Neuronal stem cell (in vitro differentiated cells): ENCODE data around the gene MAU2.
A peak's percentile ranks its signal among the peaks of the same experiment; 100 is the strongest.

ENCODE experiments used
- DNase-seq: peaks from one replicate; pipeline ENCODE4 v3.0.0-alpha.2; 2013; ENCODE audit warnings: low spot score
- H2AFZ ChIP-seq: one replicate; pipeline ENCODE4 v1.6.1; 2013; ENCODE audit warnings: mild to moderate bottlenecking, low read length, inconsistent platforms
- H2AK5ac ChIP-seq: 2 replicates; pipeline ENCODE4 v1.6.1; 2013; ENCODE audit warnings: low read depth, mild to moderate bottlenecking, inconsistent platforms, low read length, moderate library complexity, mixed read lengths
- H2BK120ac ChIP-seq: 2 replicates; pipeline ENCODE4 v1.6.1; 2013; ENCODE audit warnings: low read depth, mild to moderate bottlenecking, inconsistent platforms, low read length, moderate library complexity, mixed read lengths
- H2BK12ac ChIP-seq: one replicate; pipeline ENCODE4 v1.6.1; 2013; ENCODE audit warnings: low read length, inconsistent platforms
- H2BK15ac ChIP-seq: 2 replicates; pipeline ENCODE4 v1.6.1; 2013; ENCODE audit warnings: mild to moderate bottlenecking, low read length, inconsistent platforms, mixed read lengths
- H2BK5ac ChIP-seq: one replicate; pipeline ENCODE4 v1.6.1; 2013; ENCODE audit warnings: inconsistent platforms, mild to moderate bottlenecking, low read length, moderate library complexity
- H3K14ac ChIP-seq: one replicate; pipeline ENCODE4 v1.6.1; 2013; ENCODE audit warnings: low read length, inconsistent platforms
- H3K18ac ChIP-seq: 2 replicates; pipeline ENCODE4 v1.6.1; 2013; ENCODE audit warnings: low read length, inconsistent platforms
- H3K23ac ChIP-seq: 2 replicates; pipeline ENCODE4 v1.6.1; 2013; ENCODE audit warnings: low read depth, mild to moderate bottlenecking, mixed read lengths, low read length, inconsistent platforms; ENCODE audit not compliant: poor library complexity
- H3K27ac ChIP-seq: replicated peaks from 3 replicates; pipeline ENCODE4 v1.5.1; 2013; ENCODE audit warnings: low read length, inconsistent platforms
- H3K27me3 ChIP-seq, 3 experiments: 2 replicates each; pipeline ENCODE4 v1.6.1; 2013; ENCODE audit warnings: low read length in 3 of 3, mild to moderate bottlenecking in 2 of 3, inconsistent platforms in 1 of 3, low read depth in 1 of 3, mixed read lengths in 1 of 3, moderate library complexity in 1 of 3; ENCODE audit not compliant: control insufficient read depth in 3 of 3, insufficient read depth in 3 of 3
- H3K36me3 ChIP-seq, 2 donors: replicated peaks in 1 of 2; 2 replicates each; pipeline ENCODE4 v1.6.1; 2013; ENCODE audit warnings: low read length in 2 of 2; ENCODE audit not compliant: control insufficient read depth in 2 of 2, insufficient read depth in 2 of 2
- H3K4ac ChIP-seq: 2 replicates; pipeline ENCODE4 v1.6.1; 2013; ENCODE audit warnings: inconsistent platforms, mild to moderate bottlenecking, low read length, moderate library complexity
- H3K4me1 ChIP-seq, 2 donors: 1 replicate in 1 of 2; 2 replicates in 1 of 2; pipeline ENCODE4 v1.6.1; 2013; ENCODE audit warnings: low read length in 2 of 2, low read depth in 1 of 2; ENCODE audit not compliant: control insufficient read depth in 2 of 2, insufficient read depth in 1 of 2
- H3K4me2 ChIP-seq: one replicate; pipeline ENCODE4 v1.6.1; 2013; ENCODE audit warnings: mild to moderate bottlenecking, low read length, inconsistent platforms; ENCODE audit not compliant: insufficient read depth, poor library complexity, severe bottlenecking
- H3K4me3 ChIP-seq, 2 donors: 2 replicates each; pipeline ENCODE4 v1.5.1; 2013; ENCODE audit warnings: low read length in 2 of 2, mild to moderate bottlenecking in 2 of 2, inconsistent platforms in 1 of 2, moderate library complexity in 1 of 2
- H3K79me1 ChIP-seq: one replicate; pipeline ENCODE4 v1.6.1; 2013; ENCODE audit warnings: low read depth, mild to moderate bottlenecking, inconsistent platforms, low read length, moderate library complexity
- H3K9ac ChIP-seq: one replicate; pipeline ENCODE4 v1.6.1; 2013; ENCODE audit warnings: mild to moderate bottlenecking, low read depth, low read length, inconsistent platforms; ENCODE audit not compliant: poor library complexity
- H3K9me3 ChIP-seq, 2 donors: replicated peaks in 1 of 2; 2 replicates each; pipeline versions ENCODE3 to v1.6.1; 2013; ENCODE audit warnings: low read length in 2 of 2, mild to moderate bottlenecking in 2 of 2, inconsistent platforms in 1 of 2, low read depth in 1 of 2, mixed read lengths in 1 of 2, moderate library complexity in 1 of 2; ENCODE audit not compliant: control insufficient read depth in 2 of 2, insufficient read depth in 1 of 2
- H4K8ac ChIP-seq: one replicate; pipeline ENCODE4 v1.6.1; 2013; ENCODE audit warnings: low read depth, mild to moderate bottlenecking, inconsistent platforms, low read length, moderate library complexity
- H4K91ac ChIP-seq: one replicate; pipeline ENCODE4 v1.6.1; 2013; ENCODE audit warnings: low read length, low read depth, mild to moderate bottlenecking, inconsistent platforms; ENCODE audit not compliant: poor library complexity
- WGBS, 2 donors: extraction: QIAGEN DNeasy Blood & Tissue Kit; methylation state at CpG; one replicate each; pipeline ENCODE4 v1.1.7; 2013; ENCODE audit warnings: missing lambda C conversion rate in 2 of 2, mixed read lengths in 1 of 2; ENCODE audit not compliant: insufficient read length in 2 of 2, insufficient replicate concordance in 1 of 2; ENCODE audit errors: extremely low coverage in 2 of 2; 5-methylcytosine and 5-hydroxymethylcytosine counted together

Gene MAU2

GRCh38 chr19:19327672-19328071, 7.0 kb downstream of the MAU2 start:
- H3K4me3 ChIP-seq: no peak overlapping the region
- H3K9me3 ChIP-seq: no peaks in the 10 kb centered on the region
- H3K79me1 ChIP-seq: peaks cover 17% of the 10 kb centered on the region
- WGBS, 2 donors: no CpG with 5 or more reads among the region's 8 CpGs
- H4K8ac ChIP-seq: no peak overlapping the region
- no peak overlapping the region for H3K23ac ChIP-seq
- H3K9ac ChIP-seq: no peak overlapping the region
- no peak overlapping the region for H3K14ac ChIP-seq
- H2BK5ac ChIP-seq: no peak overlapping the region
- peaks cover 33 to 89% of the 10 kb centered on the region in 2 donors for H3K36me3 ChIP-seq
- no peaks in the 10 kb centered on the region for H3K27me3 ChIP-seq
- no peaks in the 10 kb centered on the region for H3K4me1 ChIP-seq
- H2BK120ac ChIP-seq: no peak overlapping the region
- no peak overlapping the region for H2BK15ac ChIP-seq
- no peak overlapping the region for H3K18ac ChIP-seq
- DNase-seq: no peak
- no peak overlapping the region for H3K4me2 ChIP-seq
- H2AFZ ChIP-seq: no peak overlapping the region
- no peak overlapping the region for H2AK5ac ChIP-seq
- H3K4ac ChIP-seq: no peak overlapping the region
- H4K91ac ChIP-seq: no peak overlapping the region
- H3K27ac ChIP-seq: no peak overlapping the region
- H2BK12ac ChIP-seq: no peak overlapping the region

GRCh38 chr19:19329126-19329525, 8.5 kb downstream of the MAU2 start:
- Histone ChIP-seq H3K36me3 (peaks cover 33 to 91% of the 10 kb centered on the region in 2 donors), H2AFZ (no peak overlapping the region), H2BK15ac (no peak overlapping the region)

GRCh38 chr19:19334063-19334988, 13.7 kb downstream of the MAU2 start:
- H3K27ac ChIP-seq: no peak overlapping the region
- no peak overlapping the region for H2AFZ ChIP-seq
- no CpG with 5 or more reads among the region's 22 CpGs for WGBS, 2 donors
- peaks cover 28% of the 10 kb centered on the region for H3K79me1 ChIP-seq
- H3K36me3 ChIP-seq: peaks cover 43 to 99% of the 10 kb centered on the region in 2 donors
- no peaks in the 10 kb centered on the region for H3K9me3 ChIP-seq
- H2BK120ac ChIP-seq: no peak overlapping the region
- no peak overlapping the region for H2AK5ac ChIP-seq
- no peak overlapping the region for H2BK5ac ChIP-seq
- no peak overlapping the region for H3K4ac ChIP-seq
- no peaks in the 10 kb centered on the region for H3K27me3 ChIP-seq
- no peak overlapping the region for H3K4me3 ChIP-seq
- no peak overlapping the region for H4K91ac ChIP-seq
- H4K8ac ChIP-seq: peak overlapping the region; percentile 58
- no peak overlapping the region for H3K9ac ChIP-seq
- H2BK15ac ChIP-seq: no peak overlapping the region
- H3K18ac ChIP-seq: no peak overlapping the region
- no peak for DNase-seq
- H3K4me2 ChIP-seq: no peak overlapping the region
- H2BK12ac ChIP-seq: no peak overlapping the region
- peak overlapping the region; percentile 87 for H3K14ac ChIP-seq
- H3K23ac ChIP-seq: peak overlapping the region; percentile 55
- H3K4me1 ChIP-seq: no peaks in the 10 kb centered on the region

More at GRCh38 chr19:19329126-19329525, 8.5 kb downstream of the MAU2 start:
- H3K9ac ChIP-seq: no peak overlapping the region
- H4K91ac ChIP-seq: no peak overlapping the region
- no peaks in the 10 kb centered on the region for H3K4me1 ChIP-seq
- H3K4me2 ChIP-seq: no peak overlapping the region
- WGBS, 2 donors: no CpG with 5 or more reads among the region's 6 CpGs
- H3K27me3 ChIP-seq: no peaks in the 10 kb centered on the region
- H3K4ac ChIP-seq: no peak overlapping the region
- no peak overlapping the region for H2BK5ac ChIP-seq
- H4K8ac ChIP-seq: no peak overlapping the region
- no peak for DNase-seq
- no peak overlapping the region for H3K23ac ChIP-seq
- H3K18ac ChIP-seq: no peak overlapping the region
- H2AK5ac ChIP-seq: no peak overlapping the region
- H3K27ac ChIP-seq: no peak overlapping the region
- H3K4me3 ChIP-seq: no peak overlapping the region
- H3K14ac ChIP-seq: no peak overlapping the region
- peaks cover 21% of the 10 kb centered on the region for H3K79me1 ChIP-seq
- no peaks in the 10 kb centered on the region for H3K9me3 ChIP-seq
- no peak overlapping the region for H2BK120ac ChIP-seq
- H2BK12ac ChIP-seq: no peak overlapping the region

GRCh38 chr19:19334989-19335344, 14.3 kb downstream of the MAU2 start:
- Histone ChIP-seq H3K27me3 (no peaks in the 10 kb centered on the region), H3K9me3 (no peaks in the 10 kb centered on the region), H3K23ac (peak overlapping the region; percentile 55), H3K9ac (no peak overlapping the region), H3K14ac (no peak overlapping the region), H2BK5ac (peak overlapping the region; percentile 66), H3K18ac (no peak overlapping the region), H2BK120ac (no peak overlapping the region), H3K27ac (no peak overlapping the region), H3K79me1 (peaks cover 28% of the 10 kb centered on the region), H4K91ac (no peak overlapping the region), H2BK12ac (no peak overlapping the region), H2AK5ac (no peak overlapping the region), H2AFZ (no peak overlapping the region), H2BK15ac (no peak overlapping the region), H3K4me2 (no peak overlapping the region), H3K4ac (no peak overlapping the region), H3K36me3 (peaks cover 41 to 96% of the 10 kb centered on the region in 2 donors), H4K8ac (no peak overlapping the region), H3K4me3 (no peak overlapping the region), H3K4me1 (no peaks in the 10 kb centered on the region)
- WGBS, 2 donors: no CpG with 5 or more reads among the region's 3 CpGs
- DNase-seq: no peak
